Right cardiac atrium (tissue), 5 donors: Measurements from ENCODE around the gene CAMK2G. TPM values are rescaled to one million over a fixed set of nuclear protein-coding genes. Genes with fewer than 3 reads are reported as not detected.
"Not testable (repeated sequence)": the region's sequence is repeated elsewhere in the genome, so short reads cannot be mapped to it uniquely, and the experiment has no call there.

Source experiments
- ATAC-seq, 2 donors: fragments of 200-7000 bp; cut with Tn5 transposase; one replicate each; pipeline versions ENCODE4 v1.8.0 to v1.9.1; 2020; ENCODE audit warnings: moderate library complexity in 2 of 2, mild to moderate bottlenecking in 1 of 2
- DNase-seq, 3 donors: peaks; one replicate each; pipeline ENCODE4 v3.0.0-alpha.2; 2020
- H3K27ac ChIP-seq: one replicate; pipeline ENCODE4 v1.5.1; 2013; ENCODE audit warnings: mild to moderate bottlenecking, low read length, control low read depth, moderate library complexity
- H3K27me3 ChIP-seq: one replicate; pipeline ENCODE4 v1.6.1; 2013; ENCODE audit not compliant: control insufficient read depth, insufficient read depth
- H3K4me1 ChIP-seq: one replicate; pipeline ENCODE4 v1.6.1; 2013; ENCODE audit warnings: low read length; ENCODE audit not compliant: control insufficient read depth, insufficient read depth
- H3K4me3 ChIP-seq: one replicate; pipeline ENCODE4 v1.5.1; 2013; ENCODE audit warnings: low read length, control low read depth
- H3K9me3 ChIP-seq: one replicate; pipeline ENCODE4 v1.6.1; 2013; ENCODE audit warnings: low read length; ENCODE audit not compliant: control insufficient read depth
- WGBS: extraction: QIAGEN DNeasy Blood & Tissue Kit; methylation state at CpG from one replicate; pipeline ENCODE4 v1.1.7; 2013; 5-methylcytosine and 5-hydroxymethylcytosine counted together
- intact Hi-C, 4 donors: fragments of 100-400 bp; cut with DNase I; formaldehyde crosslinking; loops; one replicate each; pipeline versions ENCODE4 v1.11.0 to v1.14.0; 2022 to 2023
- polyA plus RNA-seq: library from polyadenylated mRNA; stranded (reverse); fragments of 200-250 nt; gene quantifications from one replicate; pipeline ENCODE4 v1.2.3, GENCODE V29; 2013
- total RNA-seq, 4 donors: library from RNA; stranded (reverse); fragmentation: NEBNext Ultra II Directional; extraction: Animal tissue kit (Norgen Biotek cat#: 25700); gene quantifications; one replicate each; pipeline ENCODE4 v1.2.1, GENCODE V29; 2021
- donor health status: healthy with polysubstance abuse.
- donor health status: DM: no; HTN: yes; CAD: no.
- donor health status: DM: no; HTN: no; CAD: no.
- donor health status: DM: no; HTN: yes; CAD: no; lungs with severe emphysema.
- donor health status: DM: yes; HTN: yes; CAD: no.

CAMK2G gene
- total and polyA plus RNA-seq, 5 donors, result 7.3 to 18.2 (median 13.2) TPM

GRCh38 chr10:73797324-73798025 lies 76.9 kb downstream of the CAMK2G start:
- Histone ChIP-seq H3K4me3 (no peak overlapping the region), H3K4me1 (no peaks in the 10 kb centered on the region), H3K27ac (no peak overlapping the region), H3K9me3 (no peaks in the 10 kb centered on the region), H3K27me3 (no peaks in the 10 kb centered on the region)
- DNase-seq (no peak), ATAC-seq (no peak)
- intact Hi-C loops, result no loop called here
- 90% methylated on average over 19 of the region's 19 CpGs for WGBS

- no peak for ATAC-seq
- Histone ChIP-seq H3K9me3 (no peaks in the 10 kb centered on the region), H3K27me3 (no peaks in the 10 kb centered on the region), H3K4me1 (no peaks in the 10 kb centered on the region), H3K4me3 (no peak overlapping the region), H3K27ac (no peak overlapping the region)
- DNase-seq, result no peak
- intact Hi-C loops, result no loop called here
- 82% methylated on average over 5 of the region's 5 CpGs for WGBS
These were observed 77.6 kb downstream of the CAMK2G start for GRCh38 chr10:73796766-73797165.

- ATAC-seq, H3K4me3 ChIP-seq, H3K27ac ChIP-seq, intact Hi-C loops, H3K9me3 ChIP-seq, DNase-seq, H3K27me3 ChIP-seq, H3K4me1 ChIP-seq: not testable (repeated sequence)
- 95% methylated on average over 8 of the region's 8 CpGs for WGBS
These were observed 78.3 kb downstream of the CAMK2G start for GRCh38 chr10:73796035-73796434.

GRCh38 chr10:73795491-73795890 lies 78.9 kb downstream of the CAMK2G start:
- ATAC-seq, H3K27ac ChIP-seq, H3K4me3 ChIP-seq, H3K27me3 ChIP-seq, H3K4me1 ChIP-seq, DNase-seq, intact Hi-C loops, H3K9me3 ChIP-seq: not testable (repeated sequence)
- 94% methylated on average over 10 of the region's 10 CpGs for WGBS

GRCh38 chr10:73793456-73793855 lies 80.9 kb downstream of the CAMK2G start:
- no peaks in the 10 kb centered on the region for H3K27me3 ChIP-seq
- no peaks in the 10 kb centered on the region for H3K9me3 ChIP-seq
- intact Hi-C loops, result no loop called here
- WGBS, result 93% methylated on average over 5 of the region's 5 CpGs
- ATAC-seq (no peak), DNase-seq (no peak)
- no peak overlapping the region for H3K4me3 ChIP-seq
- no peak overlapping the region for H3K27ac ChIP-seq
- no peaks in the 10 kb centered on the region for H3K4me1 ChIP-seq

GRCh38 chr10:73791871-73792400 lies 82.4 kb downstream of the CAMK2G start:
- peak in 1 of 3 donors; percentile 54 for DNase-seq
- Histone ChIP-seq H3K27me3 (no peaks in the 10 kb centered on the region), H3K9me3 (no peaks in the 10 kb centered on the region), H3K4me3 (no peak overlapping the region), H3K27ac (no peak overlapping the region), H3K4me1 (no peaks in the 10 kb centered on the region)
- WGBS, result 92% methylated on average over 26 of the region's 26 CpGs
- peak in 1 of 2 donors; percentile 3 for ATAC-seq
- intact Hi-C loops, result no loop called here

GRCh38 chr10:73790886-73791625 lies 83.3 kb downstream of the CAMK2G start:
- Histone ChIP-seq H3K4me1 (no peaks in the 10 kb centered on the region), H3K4me3 (no peak overlapping the region), H3K27me3 (no peaks in the 10 kb centered on the region), H3K9me3 (no peaks in the 10 kb centered on the region), H3K27ac (no peak overlapping the region)
- ATAC-seq, result no peak
- intact Hi-C loops, result no loop called here
- 92% methylated on average over 22 of the region's 22 CpGs for WGBS
- DNase-seq, result no peak

- DNase-seq (no peak), ATAC-seq (no peak)
- H3K27me3 ChIP-seq, result no peaks in the 10 kb centered on the region
- 88% methylated on average over 10 of the region's 10 CpGs for WGBS
- no peaks in the 10 kb centered on the region for H3K9me3 ChIP-seq
- no peaks in the 10 kb centered on the region for H3K4me1 ChIP-seq
- intact Hi-C loops, result no loop called here
- no peak overlapping the region for H3K4me3 ChIP-seq
- no peak overlapping the region for H3K27ac ChIP-seq
These were observed 84.7 kb downstream of the CAMK2G start for GRCh38 chr10:73789659-73790055.

GRCh38 chr10:73788864-73789658 lies 85.3 kb downstream of the CAMK2G start:
- DNase-seq (no peak), ATAC-seq (no peak)
- no peak overlapping the region for H3K27ac ChIP-seq
- H3K27me3 ChIP-seq, result no peaks in the 10 kb centered on the region
- 87% methylated on average over 17 of the region's 17 CpGs for WGBS
- H3K4me1 ChIP-seq, result no peaks in the 10 kb centered on the region
- H3K9me3 ChIP-seq, result no peaks in the 10 kb centered on the region
- intact Hi-C loops, result no loop called here
- H3K4me3 ChIP-seq, result no peak overlapping the region

GRCh38 chr10:73787031-73787800 lies 87.1 kb downstream of the CAMK2G start:
- H3K27me3 ChIP-seq, H3K9me3 ChIP-seq, DNase-seq, ATAC-seq, H3K4me1 ChIP-seq, H3K27ac ChIP-seq, H3K4me3 ChIP-seq, intact Hi-C loops: not testable (repeated sequence)
- WGBS, result 87% methylated on average over 21 of the region's 21 CpGs
